A673 (cell line): ENCODE data around the gene NEUROD2. TPM values are rescaled to one million over a fixed set of nuclear protein-coding genes. Genes with fewer than 3 reads are reported as not detected.

ENCODE experiments used
- BruUV-seq: library from RNA; stranded (reverse); fragments of 400-500 nt; replicated peaks from 2 replicates; lab custom pipeline; 2021; lab: Mats Ljungman, UMichigan
- CTCF ChIA-PET: fragments of 300-600 bp; sonication (Branson Sonifier 250); formaldehyde crosslinking; loops from one replicate; lab custom pipeline; 2022; ENCODE audit warnings: antibody characterized with exemption; lab: Charles Lee
- POLR2A ChIA-PET: fragments of 300-600 bp; sonication (Branson Sonifier 250); formaldehyde crosslinking; loops from one replicate; lab custom pipeline; 2022; ENCODE audit warnings: antibody characterized with exemption; ENCODE audit not compliant: low non-redundant PET; lab: Charles Lee
- DNase-seq: peaks from one replicate; pipeline ENCODE4 v3.0.0-alpha.2; 2015; ENCODE audit warnings: low spot score
- H3K27ac ChIP-seq: fragments of 200-600 bp; sonication (generic); 2 replicates; pipeline ENCODE4 v1.5.1; 2016; ENCODE audit warnings: mixed run types, low read depth, mild to moderate bottlenecking, mixed read lengths, antibody characterized with exemption, low read length; ENCODE audit not compliant: poor library complexity, severe bottlenecking
- H3K27me3 ChIP-seq: fragments of 200-600 bp; sonication (generic); replicated peaks from 2 replicates; pipeline ENCODE4 v1.6.1; 2017; ENCODE audit warnings: mixed run types, low read depth, mild to moderate bottlenecking, mixed read lengths, antibody characterized with exemption, low read length; ENCODE audit not compliant: insufficient read depth, poor library complexity
- H3K36me3 ChIP-seq: fragments of 200-600 bp; sonication (generic); 2 replicates; pipeline ENCODE4 v1.6.1; 2016; ENCODE audit warnings: mixed run types, mild to moderate bottlenecking, mixed read lengths, antibody characterized with exemption, low read length; ENCODE audit not compliant: insufficient read depth, poor library complexity, severe bottlenecking
- H3K4me1 ChIP-seq: fragments of 200-600 bp; sonication (generic); 2 replicates; pipeline ENCODE4 v1.6.1; 2017; ENCODE audit warnings: mixed run types, mild to moderate bottlenecking, mixed read lengths, antibody characterized with exemption, low read length; ENCODE audit not compliant: insufficient read depth, poor library complexity, severe bottlenecking
- H3K4me3 ChIP-seq: fragments of 200-600 bp; sonication (generic); 2 replicates; pipeline ENCODE4 v1.5.1; 2016; ENCODE audit warnings: low read depth, mixed run types, mild to moderate bottlenecking, mixed read lengths, low read length; ENCODE audit not compliant: poor library complexity, severe bottlenecking
- H3K9me3 ChIP-seq: fragments of 200-600 bp; sonication (generic); 2 replicates; pipeline ENCODE4 v1.6.1; 2016; ENCODE audit warnings: mixed run types, low read depth, mild to moderate bottlenecking, mixed read lengths, antibody characterized with exemption, low read length; ENCODE audit not compliant: poor library complexity, severe bottlenecking
- CTCF ChIP-seq: fragments of 300-800, 200-600 bp; sonication (generic); conservative IDR thresholded peaks from 2 replicates; pipeline ENCODE4 v1.5.1; 2017; ENCODE audit warnings: low read depth, mild to moderate bottlenecking, antibody characterized with exemption, low read length, moderate library complexity, mixed read lengths
- EZH2 ChIP-seq: fragments of 200-600 bp; sonication (generic); IDR thresholded peaks from 2 replicates; pipeline ENCODE4 v1.6.1; 2017; ENCODE audit warnings: borderline replicate concordance, low read depth, mild to moderate bottlenecking, mixed read lengths, antibody characterized with exemption, low read length; ENCODE audit not compliant: poor library complexity, severe bottlenecking
- intact Hi-C: fragments of 100-400 bp; cut with micrococcal nuclease; formaldehyde crosslinking; loops from one replicate; pipeline ENCODE4 v1.10.0; 2022; ENCODE audit not compliant: unreplicated experiment
- total RNA-seq: library from RNA; stranded (reverse); gene quantifications from 2 replicates; pipeline ENCODE4 v1.2.3, GENCODE V29; 2021

The NEUROD2 gene
- total RNA-seq, 1 experiment from 2014 or later = not detected

DNA sequence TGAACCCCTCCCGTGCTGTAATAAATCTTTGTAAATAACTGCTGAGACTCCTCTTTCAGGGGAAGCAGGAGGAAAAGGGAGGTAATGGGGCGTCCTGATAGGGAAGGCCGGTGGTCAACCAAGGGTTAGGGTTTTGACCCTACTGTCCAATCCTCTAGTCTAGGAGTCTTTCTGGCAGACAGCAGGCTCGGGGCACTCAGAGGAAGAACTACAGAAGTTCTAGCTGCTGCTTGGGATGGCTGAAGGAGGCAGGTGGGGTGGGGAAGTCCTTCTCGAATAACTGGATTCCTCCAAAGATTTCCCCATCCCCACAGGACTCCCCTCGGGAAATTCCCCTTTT is 28.8 kb upstream of the NEUROD2 start:
- Histone ChIP-seq H3K4me1 (peaks cover 6% of the 10 kb centered on the region), H3K4me3 (peak overlapping the region; percentile 74), H3K27me3 (no peaks in the 10 kb centered on the region), H3K9me3 (no peaks in the 10 kb centered on the region), H3K27ac (peak overlapping the region; percentile 85), H3K36me3 (no peaks in the 10 kb centered on the region)
- no peak for DNase-seq
- no TSS peak for BruUV-seq
- no peak for TF ChIP-seq EZH2
- no peak for TF ChIP-seq CTCF
- ChIA-PET POLR2A (no interaction called here), CTCF (no interaction called here)
- intact Hi-C loops = no loop called here

DNA sequence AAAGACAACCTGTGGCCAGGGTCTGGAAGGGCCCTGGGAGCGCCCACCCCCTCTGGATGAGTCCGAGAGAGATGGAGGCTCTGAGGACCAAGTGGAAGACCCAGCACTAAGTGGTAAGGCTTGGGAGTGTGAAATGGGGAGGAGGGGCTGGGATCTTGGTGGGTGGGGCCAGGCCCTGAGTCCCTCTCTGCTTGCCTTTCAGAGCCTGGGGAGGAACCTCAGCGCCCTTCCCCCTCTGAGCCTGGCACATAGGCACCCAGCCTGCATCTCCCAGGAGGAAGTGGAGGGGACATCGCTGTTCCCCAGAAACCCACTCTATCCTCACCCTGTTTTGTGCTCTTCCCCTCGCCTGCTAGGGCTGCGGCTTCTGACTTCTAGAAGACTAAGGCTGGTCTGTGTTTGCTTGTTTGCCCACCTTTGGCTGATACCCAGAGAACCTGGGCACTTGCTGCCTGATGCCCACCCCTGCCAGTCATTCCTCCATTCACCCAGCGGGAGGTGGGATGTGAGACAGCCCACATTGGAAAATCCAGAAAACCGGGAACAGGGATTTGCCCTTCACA is 28.0 kb upstream of the NEUROD2 start:
- intact Hi-C loops = no loop called here
- DNase-seq = no peak
- Histone ChIP-seq H3K4me1 (peaks cover 6% of the 10 kb centered on the region), H3K27me3 (no peaks in the 10 kb centered on the region), H3K27ac (no peak overlapping the region), H3K36me3 (no peaks in the 10 kb centered on the region), H3K9me3 (no peaks in the 10 kb centered on the region), H3K4me3 (no peak overlapping the region)
- no TSS peak for BruUV-seq
- ChIA-PET CTCF (no interaction called here), POLR2A (no interaction called here)
- TF ChIP-seq CTCF (no peak), EZH2 (no peak)

GRCh38 chr17:39634384-39634871 is 26.7 kb upstream of the NEUROD2 start:
- H3K4me1 ChIP-seq = peaks cover 6% of the 10 kb centered on the region
- CTCF ChIA-PET = interaction anchor here (0.6 kb wide), 1 partner anchor 34 kb away, joined by 3 read pairs; the partner anchor contains the start of gene PNMT
- intact Hi-C loops = no loop called here
- TF ChIP-seq CTCF (peak; percentile 65), EZH2 (no peak)
- H3K9me3 ChIP-seq = no peaks in the 10 kb centered on the region
- POLR2A ChIA-PET = no interaction called here
- H3K36me3 ChIP-seq = no peaks in the 10 kb centered on the region
- H3K27me3 ChIP-seq = no peaks in the 10 kb centered on the region
- no peak overlapping the region for H3K27ac ChIP-seq
- no peak overlapping the region for H3K4me3 ChIP-seq
- no TSS peak for BruUV-seq
- peak; percentile 50 for DNase-seq
